Duodenal mucosa (tissue), 2 donors: ENCODE results near the gene HOGA1.
"Not testable (repeated sequence)": the region's sequence is repeated elsewhere in the genome, so short reads cannot be mapped to it uniquely, and the experiment has no call there.

Source experiments
- H3K27ac ChIP-seq: one replicate; pipeline ENCODE4 v1.7.0; 2013; ENCODE audit warnings: low read depth, low read length
- H3K27me3 ChIP-seq, 2 donors: one replicate each; pipeline ENCODE4 v1.7.0; 2013; ENCODE audit warnings: low read length in 2 of 2, control low read depth in 1 of 2; ENCODE audit not compliant: insufficient read depth in 2 of 2, control insufficient read depth in 1 of 2
- H3K36me3 ChIP-seq, 2 donors: one replicate each; pipeline ENCODE4 v1.7.0; 2013; ENCODE audit warnings: low read length in 2 of 2, control low read depth in 1 of 2; ENCODE audit not compliant: insufficient read depth in 2 of 2, control insufficient read depth in 1 of 2
- H3K4me1 ChIP-seq, 2 donors: one replicate each; pipeline ENCODE4 v1.7.0; 2013; ENCODE audit warnings: low read length in 2 of 2, control low read depth in 1 of 2; ENCODE audit not compliant: insufficient read depth in 2 of 2, control insufficient read depth in 1 of 2
- H3K4me3 ChIP-seq, 2 donors: one replicate each; pipeline ENCODE4 v1.7.0; 2013; ENCODE audit warnings: low read length in 2 of 2, low read depth in 1 of 2
- H3K9ac ChIP-seq, 2 donors: one replicate each; pipeline ENCODE4 v1.7.0; 2013; ENCODE audit warnings: low read length in 2 of 2, low read depth in 1 of 2
- H3K9me3 ChIP-seq, 2 donors: one replicate each; pipeline ENCODE4 v1.7.0; 2013; ENCODE audit warnings: low read length in 2 of 2, control low read depth in 1 of 2; ENCODE audit not compliant: control insufficient read depth in 1 of 2

The HOGA1 gene

DNA sequence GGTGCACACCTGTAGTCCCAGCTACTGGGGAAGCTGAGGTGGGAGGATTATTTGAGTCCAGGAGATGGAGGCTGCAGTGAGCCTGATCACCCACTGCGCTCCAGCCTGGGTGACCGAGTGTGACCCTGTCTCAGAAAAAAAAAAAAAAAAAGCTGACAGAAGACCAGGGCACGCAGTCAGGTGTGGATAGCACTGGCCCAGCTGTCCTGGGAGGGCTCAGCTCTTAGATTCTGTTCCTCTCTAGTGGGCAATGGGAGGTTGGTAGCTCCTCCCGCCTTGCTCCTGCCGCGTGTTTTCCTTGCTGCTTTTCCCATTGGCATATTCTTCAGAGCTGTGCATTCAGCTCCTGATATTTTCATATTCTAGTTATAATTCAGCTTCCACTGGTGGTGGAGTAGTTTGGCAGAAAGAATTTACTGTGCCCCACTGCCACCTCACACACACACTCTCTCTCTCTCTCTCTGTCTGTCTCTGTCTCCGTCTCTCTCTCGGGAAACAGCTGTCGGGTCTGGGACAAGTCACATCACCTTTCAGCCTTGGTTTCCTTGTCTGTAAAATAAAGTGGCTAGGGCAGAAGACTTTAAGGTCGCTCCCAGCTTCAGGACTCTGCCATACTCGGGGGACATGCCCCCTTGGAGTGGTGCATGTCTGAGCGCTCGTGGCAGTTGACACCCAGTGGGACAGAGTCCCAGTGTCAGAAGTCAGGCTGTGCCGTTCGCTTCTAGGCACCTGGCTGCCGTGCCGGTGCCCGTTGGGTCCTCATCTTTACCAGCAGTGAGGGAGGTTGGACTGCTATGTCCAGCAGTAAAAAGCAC lies 37.5 kb upstream of the HOGA1 start:
- Histone ChIP-seq H3K27me3 (no peaks in the 10 kb centered on the region), H3K9me3 (no peaks in the 10 kb centered on the region), H3K27ac (no peak overlapping the region), H3K4me1 (peaks cover 11 to 14% of the 10 kb centered on the region in 2 donors), H3K36me3 (no peaks in the 10 kb centered on the region), H3K4me3 (no peak overlapping the region), H3K9ac (no peak overlapping the region)

GRCh38 chr10:97547271-97547600 lies 37.0 kb upstream of the HOGA1 start:
- Histone ChIP-seq H3K4me3 (no peak overlapping the region), H3K36me3 (no peaks in the 10 kb centered on the region), H3K9me3 (no peaks in the 10 kb centered on the region), H3K9ac (no peak overlapping the region), H3K27me3 (no peaks in the 10 kb centered on the region), H3K4me1 (peaks cover 8 to 14% of the 10 kb centered on the region in 2 donors), H3K27ac (no peak overlapping the region)

DNA sequence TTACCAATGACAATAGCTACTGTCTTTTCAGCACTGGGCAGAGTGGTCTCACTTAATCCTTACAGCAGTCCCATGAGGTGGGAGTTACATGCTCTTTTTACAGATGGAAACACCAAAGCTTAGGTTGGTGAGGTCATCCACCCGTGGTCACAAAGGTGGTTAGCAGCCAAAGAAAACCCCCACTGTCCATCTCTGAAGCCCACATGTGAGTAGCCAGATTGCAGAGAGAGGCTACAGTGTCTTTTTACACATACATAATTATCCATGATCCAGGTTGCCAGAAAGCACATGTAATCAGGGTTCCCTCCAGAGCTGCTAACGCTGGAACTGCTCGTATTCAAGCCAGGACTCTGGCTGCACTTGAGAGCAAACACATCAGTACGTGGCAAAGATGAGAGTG lies 36.2 kb upstream of the HOGA1 start:
- Histone ChIP-seq H3K27ac (no peak overlapping the region), H3K27me3 (no peaks in the 10 kb centered on the region), H3K4me3 (no peak overlapping the region), H3K36me3 (no peaks in the 10 kb centered on the region), H3K9me3 (no peaks in the 10 kb centered on the region), H3K9ac (no peak overlapping the region), H3K4me1 (peaks cover under 1 to 7% of the 10 kb centered on the region in 2 donors)

- no peak overlapping the region for H3K27ac ChIP-seq
- H3K9ac ChIP-seq = no peak overlapping the region
Observed at GRCh38 chr10:97548828-97549455, 35.2 kb upstream of the HOGA1 start.

DNA sequence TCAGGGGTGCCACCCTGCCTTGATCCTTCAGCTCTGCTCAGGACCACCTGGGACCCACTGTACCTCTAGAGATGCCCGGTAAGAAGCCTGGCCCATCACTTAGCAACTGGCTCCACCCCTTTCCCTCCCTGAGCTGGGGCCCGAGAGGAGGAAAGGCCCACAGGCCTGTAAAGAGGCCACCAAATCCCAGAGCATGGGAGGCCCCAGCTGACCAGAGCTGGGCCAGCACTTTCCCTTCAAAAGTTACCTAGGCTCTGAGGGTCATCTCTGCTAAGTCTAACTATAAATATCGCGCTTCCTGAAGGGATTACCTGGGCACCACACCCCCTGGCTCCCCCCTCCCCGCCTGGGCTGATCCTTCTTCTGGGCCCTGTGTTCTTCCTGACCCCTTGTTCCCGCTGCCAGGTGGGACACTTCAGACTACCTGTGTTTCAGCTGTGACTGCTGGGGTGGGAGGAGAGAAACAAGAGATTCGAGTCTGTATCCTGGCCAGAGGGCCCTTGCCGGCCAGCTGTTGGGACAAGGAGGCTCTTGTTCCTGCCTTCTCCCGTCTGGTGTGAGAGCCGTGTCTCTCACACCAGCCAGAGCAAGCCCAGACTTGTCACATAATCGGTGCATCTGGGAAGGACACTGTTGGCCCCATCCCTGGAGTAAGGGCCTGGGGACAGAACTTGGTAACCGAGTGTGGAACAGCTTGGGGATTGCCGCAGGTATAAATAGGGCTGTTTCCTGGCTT lies 34.4 kb upstream of the HOGA1 start:
- Histone ChIP-seq H3K4me3 (no peak overlapping the region), H3K9ac (no peak overlapping the region), H3K9me3 (no peaks in the 10 kb centered on the region), H3K27me3 (no peaks in the 10 kb centered on the region), H3K27ac (peak overlapping the region; percentile 22), H3K36me3 (no peaks in the 10 kb centered on the region), H3K4me1 (no peaks in the 10 kb centered on the region)

More at GRCh38 chr10:97548828-97549455, 35.2 kb upstream of the HOGA1 start:
- no peaks in the 10 kb centered on the region for H3K9me3 ChIP-seq
- H3K4me1 ChIP-seq = no peaks in the 10 kb centered on the region
- H3K27me3 ChIP-seq = no peaks in the 10 kb centered on the region
- no peak overlapping the region for H3K4me3 ChIP-seq
- H3K36me3 ChIP-seq = no peaks in the 10 kb centered on the region

- H3K27ac ChIP-seq = peak overlapping the region; percentile 22
- no peak overlapping the region for H3K9ac ChIP-seq
- no peaks in the 10 kb centered on the region for H3K9me3 ChIP-seq
- H3K4me1 ChIP-seq = no peaks in the 10 kb centered on the region
- no peaks in the 10 kb centered on the region for H3K36me3 ChIP-seq
- H3K4me3 ChIP-seq = no peak overlapping the region
- H3K27me3 ChIP-seq = no peaks in the 10 kb centered on the region
Observed at GRCh38 chr10:97550336-97551149, 33.6 kb upstream of the HOGA1 start.

GRCh38 chr10:97551271-97551670 lies 32.9 kb upstream of the HOGA1 start:
- Histone ChIP-seq H3K4me3 (no peak overlapping the region), H3K27ac (no peak overlapping the region), H3K4me1 (no peaks in the 10 kb centered on the region), H3K9ac (no peak overlapping the region), H3K27me3 (no peaks in the 10 kb centered on the region), H3K36me3 (no peaks in the 10 kb centered on the region), H3K9me3 (no peaks in the 10 kb centered on the region)

DNA sequence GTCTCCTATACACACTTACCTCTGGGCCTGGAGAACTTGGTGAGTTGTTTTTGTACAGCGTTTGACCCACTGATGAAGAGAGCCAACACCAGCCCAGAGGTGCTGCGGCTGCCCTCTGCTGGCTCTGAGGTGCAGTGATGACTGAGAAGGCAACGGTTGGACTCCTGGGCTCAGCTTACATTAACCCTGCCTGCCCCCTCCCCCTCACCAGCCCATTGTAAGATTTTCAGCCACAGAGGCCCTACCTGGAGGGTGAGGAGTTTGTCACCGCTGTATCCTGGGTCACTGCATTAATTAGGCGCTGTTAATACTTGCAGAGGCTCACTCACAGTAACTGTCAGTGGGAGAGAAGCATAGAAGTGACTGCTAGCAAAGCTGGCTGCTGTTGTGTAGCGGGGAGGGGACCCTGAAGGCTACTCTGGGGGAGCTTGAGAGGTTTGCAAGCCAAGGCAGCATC lies 30.6 kb upstream of the HOGA1 start:
- Histone ChIP-seq H3K9ac (no peak overlapping the region), H3K4me3 (no peak overlapping the region), H3K4me1 (no peaks in the 10 kb centered on the region)

DNA sequence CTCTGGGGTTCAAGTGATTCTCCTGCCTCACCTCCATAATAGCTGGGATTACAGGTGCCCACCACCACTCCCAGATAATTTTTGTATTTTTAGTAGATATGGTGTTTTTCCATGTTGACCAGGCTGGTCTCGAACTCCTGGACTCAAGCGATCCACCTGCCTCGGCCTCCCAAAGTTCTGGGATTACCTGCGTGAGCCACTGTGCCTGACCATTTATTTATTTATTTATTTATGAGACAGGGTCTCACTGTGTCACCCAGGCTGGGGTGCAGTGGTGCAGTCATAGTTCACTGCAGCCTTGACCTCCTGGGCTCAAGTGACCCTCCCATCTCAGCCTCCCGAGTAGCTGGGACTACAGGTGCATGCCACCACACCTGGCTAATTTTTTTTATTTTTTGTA lies 29.9 kb upstream of the HOGA1 start:
- H3K4me3 ChIP-seq, H3K27ac ChIP-seq, H3K4me1 ChIP-seq, H3K9me3 ChIP-seq, H3K9ac ChIP-seq, H3K27me3 ChIP-seq, H3K36me3 ChIP-seq: not testable (repeated sequence)

More for the DNA sequence above, 30.6 kb upstream of the HOGA1 start:
- no peak overlapping the region for H3K27ac ChIP-seq
- no peaks in the 10 kb centered on the region for H3K36me3 ChIP-seq
- H3K27me3 ChIP-seq = no peaks in the 10 kb centered on the region
- no peaks in the 10 kb centered on the region for H3K9me3 ChIP-seq
